SK-N-MC (cell line): ENCODE data around the gene MORC4.

Source experiments
- EZH2 ChIP-seq: fragments of 200-600 bp; sonication (generic); IDR thresholded peaks from one replicate; pipeline ENCODE4 v1.6.1; 2017; ENCODE audit warnings: antibody characterized with exemption
- FOXP2 ChIP-seq: optimal IDR thresholded peaks from 2 replicates; pipeline ENCODE3; 2011; ENCODE audit warnings: mild to moderate bottlenecking, moderate library complexity; ENCODE audit not compliant: insufficient read depth; ENCODE audit errors: extremely low read length, control extremely low read depth
- POLR2AphosphoS5 ChIP-seq: IDR thresholded peaks from 2 replicates; pipeline ENCODE4 v1.6.1; 2012; ENCODE audit warnings: mild to moderate bottlenecking, low read depth, low read length, borderline replicate concordance

GRCh38 chrX:106939566-106939965 is 60.4 kb downstream of the MORC4 start:
- TF ChIP-seq EZH2 = no peak
- no peak for TF ChIP-seq POLR2AphosphoS5
- no peak for TF ChIP-seq FOXP2
